ENCODE data around the gene TCL1A.
"Not testable (repeated sequence)": the region's sequence is repeated elsewhere in the genome, so short reads cannot be mapped to it uniquely, and the experiment has no call there.

TCL1A gene

GRCh38 chr14:95679148-95679815 is 34.6 kb downstream of the TCL1A start:
- H3K4me3 ChIP-seq (ENCODE audit: low read depth, low read length): no peak overlapping the region

GRCh38 chr14:95677179-95677835 is 36.6 kb downstream of the TCL1A start:
- H3K4me3 ChIP-seq (ENCODE audit: low read depth, low read length): no peak overlapping the region

- H3K4me3 ChIP-seq (ENCODE audit: low read depth, low read length): no peak overlapping the region
Observed at GRCh38 chr14:95675486-95675885, 38.4 kb downstream of the TCL1A start.

- no peak overlapping the region for H3K4me3 ChIP-seq (ENCODE audit: low read depth, low read length)
Observed at GRCh38 chr14:95674613-95675012, 39.3 kb downstream of the TCL1A start.

GRCh38 chr14:95668235-95668772 is 45.6 kb downstream of the TCL1A start:
- H3K4me3 ChIP-seq (ENCODE audit: low read depth, low read length): no peak overlapping the region

GRCh38 chr14:95667249-95667693 is 46.7 kb downstream of the TCL1A start:
- no peak overlapping the region for H3K4me3 ChIP-seq (ENCODE audit: low read depth, low read length)

GRCh38 chr14:95666450-95666849 is 47.5 kb downstream of the TCL1A start:
- no peak overlapping the region for H3K4me3 ChIP-seq (ENCODE audit: low read depth, low read length)

- not testable (repeated sequence) for H3K4me3 ChIP-seq (ENCODE audit: low read depth, low read length)
Observed at GRCh38 chr14:95665530-95665929, 48.4 kb downstream of the TCL1A start.

GRCh38 chr14:95664546-95664945 is 49.4 kb downstream of the TCL1A start:
- H3K4me3 ChIP-seq (ENCODE audit: low read depth, low read length): no peak overlapping the region

- no peak overlapping the region for H3K4me3 ChIP-seq (ENCODE audit: low read depth, low read length)
Observed at GRCh38 chr14:95664066-95664465, 49.9 kb downstream of the TCL1A start.

GRCh38 chr14:95663226-95663797 is 50.6 kb downstream of the TCL1A start:
- H3K4me3 ChIP-seq (ENCODE audit: low read depth, low read length): no peak overlapping the region

GRCh38 chr14:95662376-95663186 is 51.3 kb downstream of the TCL1A start:
- H3K4me3 ChIP-seq (ENCODE audit: low read depth, low read length): no peak overlapping the region

- H3K4me3 ChIP-seq (ENCODE audit: low read depth, low read length): no peak overlapping the region
Observed at GRCh38 chr14:95660651-95661515, 53.0 kb downstream of the TCL1A start.

- H3K4me3 ChIP-seq (ENCODE audit: low read depth, low read length): no peak overlapping the region
Observed at GRCh38 chr14:95659990-95660385, 53.9 kb downstream of the TCL1A start.
